HG02870 (cell line): ENCODE measurements around the gene MMD.
"Not testable (repeated sequence)": the region's sequence is repeated elsewhere in the genome, so short reads cannot be mapped to it uniquely, and the experiment has no call there.

Experiments
- ATAC-seq: cut with Tn5 transposase; IDR thresholded peaks from one replicate; pipeline ENCODE4 v1.9.1; 2021; ENCODE audit warnings: mild to moderate bottlenecking, moderate library complexity; ENCODE audit not compliant: unreplicated experiment

MMD gene

GRCh38 chr17:55424893-55425540 is 3.4 kb upstream of the MMD start:
- ATAC-seq: no peak

- ATAC-seq: no peak
These were observed 1.9 kb upstream of the MMD start for GRCh38 chr17:55423535-55423934.

DNA sequence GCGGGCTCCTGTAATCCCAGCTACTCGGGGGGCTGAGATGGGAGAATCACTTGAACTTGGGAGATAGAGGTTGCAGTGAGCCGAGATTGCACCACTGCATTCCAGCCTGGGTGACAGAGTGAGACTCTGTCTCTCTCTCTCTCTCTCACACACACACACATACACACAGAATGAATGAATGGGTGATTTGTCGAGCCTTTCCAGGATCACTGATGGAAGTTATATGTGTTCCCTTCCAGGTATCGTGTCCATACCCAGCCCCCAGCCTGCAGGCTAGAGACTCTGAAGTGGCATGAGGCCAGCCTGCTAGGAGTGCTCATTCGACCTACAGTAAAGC is 1.2 kb upstream of the MMD start:
- not testable (repeated sequence) for ATAC-seq

- no peak for ATAC-seq
These were observed 858 bp downstream of the MMD start for GRCh38 chr17:55420776-55421178.

DNA sequence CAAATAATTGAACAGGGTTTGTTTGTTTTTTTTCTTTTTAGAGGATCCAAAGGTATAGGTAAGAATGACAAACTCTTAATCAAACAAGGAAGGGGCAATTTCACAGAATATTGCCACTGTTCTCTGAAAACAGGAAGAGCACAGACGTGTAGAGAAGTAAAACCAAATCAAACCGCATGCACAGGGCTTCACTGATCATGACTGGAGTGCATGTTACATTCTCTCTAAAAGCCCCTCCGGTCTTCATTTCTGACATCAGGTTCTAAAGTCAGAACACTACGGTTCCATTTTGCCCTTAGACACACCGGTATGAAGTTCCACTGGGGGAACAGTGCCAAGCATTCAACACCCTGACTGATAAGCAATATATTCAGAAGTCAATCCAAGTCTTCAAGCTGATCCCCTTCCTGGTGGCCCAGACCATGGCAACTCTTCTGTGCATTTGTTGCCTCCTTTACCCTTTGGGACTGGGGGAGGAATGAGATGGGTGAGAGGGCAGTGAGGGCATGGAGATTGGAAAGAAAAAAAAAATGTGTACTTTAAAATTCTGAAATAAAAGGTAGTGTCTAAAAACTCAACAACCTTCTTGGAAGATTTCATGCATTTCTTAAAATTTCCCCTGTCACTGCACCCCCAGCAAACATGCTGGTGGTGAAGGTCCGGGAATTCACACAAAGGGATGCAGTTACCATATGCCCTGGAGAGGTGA is 1.4 kb downstream of the MMD start:
- peak; percentile 36 for ATAC-seq

GRCh38 chr17:55418369-55419268 is 3.0 kb downstream of the MMD start:
- ATAC-seq: no peak

DNA sequence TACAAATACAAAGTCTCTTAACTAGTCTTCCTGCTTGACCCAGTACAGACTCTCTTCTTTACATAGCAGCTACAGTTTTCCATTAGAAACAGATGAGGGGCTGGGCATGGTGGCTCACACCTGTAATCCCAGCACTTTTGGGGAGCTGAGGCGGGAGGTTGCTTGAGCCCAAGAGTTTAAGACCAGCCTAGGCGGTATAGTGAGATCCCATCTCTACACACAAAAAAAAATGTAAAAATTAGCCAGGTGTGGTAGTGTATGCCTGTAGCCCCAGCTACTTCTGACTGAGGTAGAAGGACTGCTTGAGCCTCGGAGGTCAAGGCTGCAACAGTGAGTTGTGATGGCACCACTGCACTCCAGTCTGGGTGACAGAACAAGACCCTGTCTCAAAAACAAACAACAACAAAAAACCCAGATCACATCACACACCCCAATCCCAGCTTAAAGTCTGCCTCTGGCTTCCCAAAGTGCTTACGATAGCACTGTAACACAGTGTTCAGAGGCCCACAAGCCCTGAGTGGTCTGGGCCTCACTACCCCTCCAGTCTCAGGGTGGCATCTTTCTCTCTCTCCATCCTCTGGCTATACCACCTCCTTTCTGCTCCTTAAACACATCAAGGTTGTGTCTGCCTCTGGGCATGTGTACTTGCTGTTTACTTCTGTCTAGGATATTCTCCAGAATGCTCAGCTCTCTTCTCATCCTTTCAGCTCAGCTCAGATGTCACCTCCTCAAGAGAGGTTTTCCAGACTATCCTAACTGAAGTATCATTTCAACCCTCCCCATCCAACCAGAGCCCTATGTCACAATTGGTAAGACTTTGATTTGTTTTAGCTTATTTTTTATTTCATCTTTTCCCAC is 4.0 kb downstream of the MMD start:
- ATAC-seq: no peak

DNA sequence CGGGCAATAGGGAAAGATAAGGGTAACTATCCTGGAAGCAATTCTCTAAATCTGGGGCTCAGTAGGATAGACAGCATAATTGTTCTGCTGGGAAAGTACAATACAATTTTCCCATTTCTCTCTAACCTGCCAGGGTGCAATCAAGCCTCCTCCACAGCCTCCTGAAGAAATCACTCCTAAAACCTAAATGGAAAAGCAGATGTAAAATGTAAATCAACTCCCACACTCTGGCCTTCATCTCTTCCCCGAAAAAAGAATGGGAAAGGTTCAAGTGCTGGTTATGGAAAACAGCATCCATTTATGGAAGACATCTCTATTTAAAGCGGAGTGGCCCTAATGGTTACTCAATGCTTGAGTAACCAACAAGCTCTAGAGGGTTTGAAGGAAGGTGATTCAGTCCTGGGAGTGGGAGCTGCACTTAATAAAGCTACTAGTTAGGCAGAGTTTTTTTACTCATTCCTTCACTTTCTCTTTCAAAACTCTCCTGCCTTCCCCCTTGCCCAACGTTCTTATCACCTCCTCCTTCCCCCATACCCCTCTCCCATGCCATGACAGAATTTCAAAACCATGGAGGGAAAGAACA is 5.1 kb downstream of the MMD start:
- ATAC-seq: no peak

DNA sequence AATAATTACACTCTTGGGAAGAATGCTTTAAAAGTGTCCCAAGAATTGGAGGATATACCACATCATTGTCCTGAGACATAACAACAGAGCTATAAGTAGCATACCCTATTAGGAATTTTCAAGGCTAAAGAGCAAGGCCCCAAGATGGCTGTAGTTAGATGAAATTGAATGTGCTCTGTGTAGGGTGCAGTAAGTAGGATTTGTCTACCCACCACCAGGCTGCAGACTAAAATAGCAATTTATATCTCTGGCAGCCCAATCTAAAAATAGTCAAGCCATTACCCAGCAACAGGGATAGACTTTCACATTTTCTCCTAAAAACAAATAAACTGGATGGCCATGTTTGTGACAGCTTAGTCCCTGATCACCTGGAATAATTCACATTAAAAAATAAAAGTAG is 5.6 kb downstream of the MMD start:
- ATAC-seq: no peak

DNA sequence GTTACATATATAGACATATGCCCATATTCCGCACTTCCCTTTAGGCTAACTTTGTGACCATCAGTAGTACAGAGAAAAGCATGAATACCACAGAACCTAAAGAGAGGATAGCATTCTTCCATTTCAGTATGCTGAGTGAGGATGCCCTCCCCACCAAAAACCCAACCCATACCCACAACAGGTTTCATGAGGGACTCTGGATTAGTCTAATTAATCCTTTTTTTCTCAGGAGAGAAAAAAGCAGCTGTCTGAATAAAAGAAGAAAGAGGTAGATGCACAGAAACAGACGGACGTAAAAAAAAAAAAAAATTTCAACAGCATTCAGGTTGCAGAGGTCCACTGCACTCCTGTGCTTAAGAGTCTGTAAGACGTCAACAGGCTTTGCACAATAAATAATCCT is 6.7 kb downstream of the MMD start:
- no peak for ATAC-seq

GRCh38 chr17:55413825-55414489 is 7.7 kb downstream of the MMD start:
- no peak for ATAC-seq

- no peak for ATAC-seq
These were observed 10.2 kb downstream of the MMD start for GRCh38 chr17:55411463-55411855.

- no peak for ATAC-seq
These were observed 10.7 kb downstream of the MMD start for GRCh38 chr17:55410722-55411462.

GRCh38 chr17:55409030-55409800 is 12.4 kb downstream of the MMD start:
- no peak for ATAC-seq

DNA sequence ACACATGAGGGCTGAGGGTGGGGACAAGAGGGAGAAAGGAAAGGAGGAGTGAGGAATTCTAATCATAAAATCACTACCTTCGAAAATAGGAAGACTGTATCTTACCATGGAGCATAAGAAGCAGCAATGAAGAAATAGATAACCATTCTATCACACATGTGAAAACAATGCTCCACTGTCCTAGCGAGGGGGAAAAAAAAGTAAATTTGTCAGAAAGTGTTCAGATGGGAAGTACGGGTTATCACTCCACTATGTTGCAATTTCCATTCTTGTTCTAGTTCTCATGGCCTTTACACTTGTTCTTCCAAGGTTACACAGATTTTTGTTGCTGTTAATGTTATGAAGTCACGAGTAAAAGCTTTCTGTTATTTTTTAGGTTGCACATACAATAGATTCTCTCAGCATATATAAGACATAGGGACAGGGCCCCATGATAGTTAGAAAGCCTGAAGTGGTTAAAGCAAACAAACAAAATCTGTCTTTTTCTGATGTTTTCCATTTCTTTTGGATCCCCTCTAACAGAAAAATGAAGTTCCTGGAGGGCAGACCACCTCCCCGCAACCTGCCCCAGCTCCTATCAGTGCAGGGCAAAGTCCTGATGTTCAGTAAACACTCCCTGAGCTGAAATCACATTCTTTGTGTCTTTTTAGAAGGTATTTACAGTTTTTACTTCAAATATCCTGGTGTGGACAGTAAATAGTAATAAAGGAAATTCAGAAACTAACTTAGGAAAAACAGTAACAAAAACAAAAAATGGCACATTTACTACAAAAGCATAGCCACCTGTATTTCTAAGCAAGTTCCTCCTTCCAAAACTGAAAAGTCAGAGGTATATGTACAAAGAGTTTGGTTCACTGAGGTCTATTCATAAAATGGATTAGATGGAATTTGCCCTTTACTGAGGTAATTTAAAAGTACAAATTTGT is 13.7 kb downstream of the MMD start:
- ATAC-seq: no peak

GRCh38 chr17:55405600-55405999 is 16.0 kb downstream of the MMD start:
- no peak for ATAC-seq

DNA sequence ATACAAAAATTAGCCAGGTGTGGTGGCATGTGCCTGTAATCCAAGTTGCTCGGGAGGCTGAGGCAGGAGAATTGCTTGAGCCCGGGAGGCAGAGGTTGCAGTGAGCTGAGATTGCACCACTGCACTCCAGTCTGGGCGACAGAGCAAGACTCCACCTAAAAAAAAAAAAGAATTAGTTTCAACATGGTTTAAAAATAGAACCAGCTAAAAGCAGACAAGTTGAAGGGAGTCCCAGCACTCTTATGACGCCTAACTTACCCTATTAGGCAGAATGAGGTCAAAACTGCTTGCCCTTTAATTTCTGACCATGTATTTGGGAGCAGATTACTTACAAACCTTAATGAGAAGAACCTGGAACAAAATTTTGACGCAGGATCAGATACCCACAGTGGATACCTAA is 17.4 kb downstream of the MMD start:
- not testable (repeated sequence) for ATAC-seq

GRCh38 chr17:55402374-55402773 is 19.3 kb downstream of the MMD start:
- no peak for ATAC-seq
